Measurements from ENCODE around the gene ZC3H14. TPM values are rescaled to one million over a fixed set of nuclear protein-coding genes. Genes with fewer than 3 reads are reported as not detected.

Gene ZC3H14
- total and polyA plus RNA-seq, 5 donors from 2014 or later: 39.8 to 50.8 (median 44.8) TPM

DNA sequence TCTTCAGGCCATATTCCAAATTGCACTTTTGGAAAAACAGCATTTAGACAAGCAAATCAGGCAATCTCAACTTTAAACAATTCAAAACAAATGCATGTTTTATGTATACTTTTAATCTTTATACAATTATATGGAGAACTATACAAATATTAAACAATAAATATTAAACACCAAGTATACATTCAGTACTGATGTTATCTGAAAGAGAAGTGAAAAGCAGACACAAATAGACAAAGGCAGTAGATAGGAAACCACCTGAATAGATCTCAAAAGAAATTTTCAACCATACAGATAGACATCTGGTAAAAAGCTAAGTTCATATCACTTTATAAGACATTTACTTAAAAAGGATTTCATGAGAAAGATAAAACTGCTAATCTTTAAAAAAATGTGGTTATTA, 65.2 kb downstream of the ZC3H14 start:
- DNase-seq (no peak), ATAC-seq (ENCODE audit: low read depth in 2 of 2) (no peak)
- no peaks in the 10 kb centered on the region for H3K27me3 Mint-ChIP-seq
- no peaks in the 10 kb centered on the region for H3K27me3 ChIP-seq (ENCODE audit: control insufficient read depth, insufficient read depth, low read length)
- no peaks in the 10 kb centered on the region for H3K4me1 Mint-ChIP-seq
- H3K9me3 Mint-ChIP-seq: no peaks in the 10 kb centered on the region
- peaks cover 13% of the 10 kb centered on the region for H3K36me3 Mint-ChIP-seq
- H3K4me3 Mint-ChIP-seq: no peak overlapping the region
- H3K4me3 ChIP-seq (ENCODE audit: low read depth, low read length): no peak overlapping the region
- no peaks in the 10 kb centered on the region for H3K9me3 ChIP-seq (ENCODE audit: control insufficient read depth in 2 of 2, low read length in 2 of 2)
- H3K36me3 ChIP-seq (ENCODE audit: control insufficient read depth, insufficient read depth, low read length): no peaks in the 10 kb centered on the region
- H3K27ac ChIP-seq (ENCODE audit: insufficient read depth, low read length, poor library complexity, severe bottlenecking): no peak overlapping the region
- no peak overlapping the region for H3K27ac Mint-ChIP-seq
- H3K4me1 ChIP-seq (ENCODE audit: control insufficient read depth, insufficient read depth, low read length, poor library complexity, severe bottlenecking): no peaks in the 10 kb centered on the region

DNA sequence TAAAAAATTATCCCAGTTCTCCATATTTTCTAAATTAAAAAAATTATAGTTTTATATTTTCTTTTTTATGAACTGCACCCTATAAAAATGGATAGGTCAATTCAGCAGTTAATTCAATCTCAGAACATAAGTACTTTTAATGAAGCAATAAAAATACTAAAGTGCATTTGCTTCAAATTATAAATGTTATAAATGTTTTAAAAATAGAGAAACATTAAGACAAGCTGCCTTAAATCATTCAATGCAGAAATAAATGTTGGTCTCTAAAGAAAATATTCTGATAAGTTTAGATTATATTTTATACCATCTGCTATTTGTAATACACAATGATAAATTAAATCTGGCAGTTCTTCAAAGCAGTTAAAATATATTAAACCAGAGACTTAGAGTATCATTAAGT, 65.6 kb downstream of the ZC3H14 start:
- ATAC-seq (ENCODE audit: low read depth in 2 of 2) (no peak), DNase-seq (no peak)
- H3K27ac ChIP-seq (ENCODE audit: insufficient read depth, low read length, poor library complexity, severe bottlenecking): no peak overlapping the region
- H3K27me3 ChIP-seq (ENCODE audit: control insufficient read depth, insufficient read depth, low read length): no peaks in the 10 kb centered on the region
- Mint-ChIP-seq H3K36me3 (peaks cover 13% of the 10 kb centered on the region), H3K9me3 (no peaks in the 10 kb centered on the region), H3K4me1 (no peaks in the 10 kb centered on the region), H3K4me3 (no peak overlapping the region), H3K27ac (no peak overlapping the region), H3K27me3 (no peaks in the 10 kb centered on the region)
- no peaks in the 10 kb centered on the region for H3K4me1 ChIP-seq (ENCODE audit: control insufficient read depth, insufficient read depth, low read length, poor library complexity, severe bottlenecking)
- no peak overlapping the region for H3K4me3 ChIP-seq (ENCODE audit: low read depth, low read length)
- no peaks in the 10 kb centered on the region for H3K9me3 ChIP-seq (ENCODE audit: control insufficient read depth in 2 of 2, low read length in 2 of 2)
- H3K36me3 ChIP-seq (ENCODE audit: control insufficient read depth, insufficient read depth, low read length): no peaks in the 10 kb centered on the region

DNA sequence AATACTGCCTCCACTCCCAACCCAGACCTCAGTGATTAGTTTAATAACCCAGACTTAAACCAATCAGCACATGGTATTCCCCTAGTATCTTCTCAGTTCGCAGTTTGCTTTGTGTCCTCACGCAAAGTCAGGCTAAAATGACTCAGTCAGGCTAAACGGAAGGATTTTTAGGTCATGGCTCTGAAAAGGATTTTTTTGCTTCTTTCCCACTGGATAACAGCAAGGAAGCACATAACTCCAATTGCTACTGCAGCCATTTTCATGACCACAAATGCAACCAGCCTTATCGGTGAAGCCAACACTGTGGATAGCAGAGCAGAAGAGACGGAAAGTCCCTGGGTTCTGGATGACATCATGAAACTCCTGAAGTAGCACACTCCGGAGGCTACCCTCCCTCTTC, 67.7 kb downstream of the ZC3H14 start:
- ATAC-seq (ENCODE audit: low read depth in 2 of 2): no peak

DNA sequence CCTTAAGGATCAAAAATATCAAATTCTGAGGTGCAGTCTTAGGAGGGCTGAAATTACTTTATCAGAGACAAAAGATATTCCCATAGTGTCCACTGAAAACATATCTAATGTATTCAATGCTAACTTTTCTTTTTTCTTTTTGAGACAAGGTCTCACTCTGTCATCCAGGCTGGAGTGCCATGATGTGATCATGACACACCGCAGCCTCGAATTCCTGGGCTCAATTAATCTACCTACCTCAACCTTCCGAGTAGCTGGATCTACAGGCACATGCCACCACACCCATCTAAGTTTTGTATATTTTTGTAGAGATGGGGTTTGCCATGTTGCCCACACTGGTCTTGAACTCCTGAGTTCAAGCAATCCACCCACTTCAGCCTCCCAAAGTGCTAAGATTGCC, 68.3 kb downstream of the ZC3H14 start:
- Mint-ChIP-seq H3K4me1 (no peaks in the 10 kb centered on the region), H3K4me3 (no peak overlapping the region)
- ATAC-seq (ENCODE audit: low read depth in 2 of 2): no peak

More for the DNA sequence above, 67.7 kb downstream of the ZC3H14 start:
- no peaks in the 10 kb centered on the region for H3K27me3 ChIP-seq (ENCODE audit: control insufficient read depth, insufficient read depth, low read length)
- no peak for DNase-seq
- H3K27ac ChIP-seq (ENCODE audit: insufficient read depth, low read length, poor library complexity, severe bottlenecking): no peak overlapping the region
- no peaks in the 10 kb centered on the region for H3K9me3 ChIP-seq (ENCODE audit: control insufficient read depth in 2 of 2, low read length in 2 of 2)
- Mint-ChIP-seq H3K9me3 (no peaks in the 10 kb centered on the region), H3K27me3 (no peaks in the 10 kb centered on the region), H3K27ac (no peak overlapping the region), H3K36me3 (peaks cover 10% of the 10 kb centered on the region), H3K4me1 (no peaks in the 10 kb centered on the region), H3K4me3 (no peak overlapping the region)
- H3K4me3 ChIP-seq (ENCODE audit: low read depth, low read length): no peak overlapping the region
- no peaks in the 10 kb centered on the region for H3K36me3 ChIP-seq (ENCODE audit: control insufficient read depth, insufficient read depth, low read length)
- H3K4me1 ChIP-seq (ENCODE audit: control insufficient read depth, insufficient read depth, low read length, poor library complexity, severe bottlenecking): no peaks in the 10 kb centered on the region

DNA sequence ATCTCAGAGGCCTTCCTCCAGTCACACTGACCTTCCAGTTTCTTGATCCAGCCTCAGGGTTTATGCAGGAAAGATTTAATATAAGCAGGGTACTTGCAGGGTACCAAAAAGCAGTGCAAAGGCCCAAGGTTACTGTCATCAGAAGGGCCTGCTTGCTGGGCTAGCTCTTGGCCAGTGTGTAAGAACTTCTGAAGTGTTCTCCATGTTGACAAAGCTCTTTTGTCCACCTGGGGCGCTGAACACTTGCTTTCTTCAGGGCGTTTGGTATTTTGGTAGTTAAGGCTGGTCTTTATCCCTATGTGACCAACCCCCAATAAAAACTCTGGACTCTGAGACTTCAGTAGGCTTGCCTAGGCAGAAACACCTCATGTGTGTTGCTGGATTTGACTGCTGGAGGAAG, 69.7 kb downstream of the ZC3H14 start:
- H3K4me1 ChIP-seq (ENCODE audit: control insufficient read depth, insufficient read depth, low read length, poor library complexity, severe bottlenecking): no peaks in the 10 kb centered on the region
- ATAC-seq (ENCODE audit: low read depth in 2 of 2): no peak
- peaks cover 11% of the 10 kb centered on the region for H3K27me3 Mint-ChIP-seq
- no peaks in the 10 kb centered on the region for H3K9me3 ChIP-seq (ENCODE audit: control insufficient read depth in 2 of 2, low read length in 2 of 2)
- peaks cover 10% of the 10 kb centered on the region for H3K36me3 Mint-ChIP-seq
- H3K9me3 Mint-ChIP-seq: no peaks in the 10 kb centered on the region
- H3K27ac Mint-ChIP-seq: no peak overlapping the region
- no peaks in the 10 kb centered on the region for H3K27me3 ChIP-seq (ENCODE audit: control insufficient read depth, insufficient read depth, low read length)
- DNase-seq: no peak
- no peaks in the 10 kb centered on the region for H3K4me1 Mint-ChIP-seq
- H3K4me3 ChIP-seq (ENCODE audit: low read depth, low read length): no peak overlapping the region
- no peak overlapping the region for H3K4me3 Mint-ChIP-seq
- no peaks in the 10 kb centered on the region for H3K36me3 ChIP-seq (ENCODE audit: control insufficient read depth, insufficient read depth, low read length)
- H3K27ac ChIP-seq (ENCODE audit: insufficient read depth, low read length, poor library complexity, severe bottlenecking): no peak overlapping the region

More for the DNA sequence above, 68.3 kb downstream of the ZC3H14 start:
- Mint-ChIP-seq H3K27me3 (peaks cover 1% of the 10 kb centered on the region), H3K9me3 (no peaks in the 10 kb centered on the region), H3K27ac (no peak overlapping the region), H3K36me3 (peaks cover 10% of the 10 kb centered on the region)
- no peaks in the 10 kb centered on the region for H3K9me3 ChIP-seq (ENCODE audit: control insufficient read depth in 2 of 2, low read length in 2 of 2)
- H3K4me1 ChIP-seq (ENCODE audit: control insufficient read depth, insufficient read depth, low read length, poor library complexity, severe bottlenecking): no peaks in the 10 kb centered on the region
- H3K36me3 ChIP-seq (ENCODE audit: control insufficient read depth, insufficient read depth, low read length): no peaks in the 10 kb centered on the region
- H3K27me3 ChIP-seq (ENCODE audit: control insufficient read depth, insufficient read depth, low read length): no peaks in the 10 kb centered on the region
- H3K4me3 ChIP-seq (ENCODE audit: low read depth, low read length): no peak overlapping the region
- DNase-seq: no peak
- no peak overlapping the region for H3K27ac ChIP-seq (ENCODE audit: insufficient read depth, low read length, poor library complexity, severe bottlenecking)

DNA sequence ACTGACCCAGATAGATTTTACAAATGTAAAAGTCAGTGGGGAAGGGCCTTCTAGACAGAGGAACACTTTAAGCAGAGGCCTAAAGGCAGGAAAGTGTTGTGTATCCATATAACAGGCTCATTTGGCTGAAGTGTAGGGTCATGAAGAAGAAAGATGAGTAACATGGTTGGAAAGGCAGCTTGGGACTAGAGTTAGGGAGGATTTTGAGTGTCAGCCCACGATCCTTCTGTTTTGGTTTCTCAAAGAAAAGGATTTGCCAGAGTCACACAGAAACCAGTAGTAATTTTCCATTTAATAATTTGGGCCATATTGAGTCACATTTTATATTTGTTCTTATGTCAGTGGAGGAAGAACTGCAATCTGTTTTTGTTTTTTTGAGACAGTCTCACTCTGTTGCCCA, 76.4 kb downstream of the ZC3H14 start:
- no peak overlapping the region for H3K4me3 Mint-ChIP-seq
- peaks cover 11% of the 10 kb centered on the region for H3K27me3 Mint-ChIP-seq
- Histone ChIP-seq H3K36me3 (ENCODE audit: control insufficient read depth, insufficient read depth, low read length) (no peaks in the 10 kb centered on the region), H3K9me3 (ENCODE audit: control insufficient read depth in 2 of 2, low read length in 2 of 2) (no peaks in the 10 kb centered on the region), H3K4me1 (ENCODE audit: control insufficient read depth, insufficient read depth, low read length, poor library complexity, severe bottlenecking) (no peaks in the 10 kb centered on the region), H3K27ac (ENCODE audit: insufficient read depth, low read length, poor library complexity, severe bottlenecking) (no peak overlapping the region), H3K27me3 (ENCODE audit: control insufficient read depth, insufficient read depth, low read length) (no peaks in the 10 kb centered on the region), H3K4me3 (ENCODE audit: low read depth, low read length) (no peak overlapping the region)
- no peaks in the 10 kb centered on the region for H3K4me1 Mint-ChIP-seq
- H3K36me3 Mint-ChIP-seq: peaks cover 33% of the 10 kb centered on the region
- DNase-seq: no peak
- peaks cover 0 to 24% (median 7%) of the 10 kb centered on the region in 7 donors for H3K9me3 Mint-ChIP-seq
- H3K27ac Mint-ChIP-seq: no peak overlapping the region
- ATAC-seq (ENCODE audit: low read depth in 2 of 2): no peak

DNA sequence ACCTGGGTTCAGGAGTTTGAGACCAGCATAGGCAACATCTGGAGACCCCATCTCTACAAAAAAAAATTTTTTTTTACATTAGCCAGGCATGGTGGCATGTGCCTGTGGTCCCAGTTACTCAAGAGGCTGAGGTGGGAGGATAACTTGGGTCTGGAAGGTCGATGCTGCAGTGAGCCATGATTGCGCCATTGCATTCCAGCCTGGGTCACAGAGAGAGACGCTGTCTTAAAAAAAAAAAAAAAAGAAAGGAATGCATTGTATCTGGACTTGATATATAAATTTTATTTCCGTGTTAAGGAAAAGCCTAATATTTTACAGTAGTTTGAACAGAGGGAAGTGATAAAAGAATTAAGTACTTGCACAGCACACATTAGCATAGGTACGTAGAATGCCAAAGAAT, 97.2 kb downstream of the ZC3H14 start:
- Histone ChIP-seq H3K9me3 (ENCODE audit: control insufficient read depth in 2 of 2, low read length in 2 of 2) (no peaks in the 10 kb centered on the region), H3K27ac (ENCODE audit: insufficient read depth, low read length, poor library complexity, severe bottlenecking) (no peak overlapping the region), H3K27me3 (ENCODE audit: control insufficient read depth, insufficient read depth, low read length) (no peaks in the 10 kb centered on the region), H3K36me3 (ENCODE audit: control insufficient read depth, insufficient read depth, low read length) (no peaks in the 10 kb centered on the region), H3K4me3 (ENCODE audit: low read depth, low read length) (no peak overlapping the region), H3K4me1 (ENCODE audit: control insufficient read depth, insufficient read depth, low read length, poor library complexity, severe bottlenecking) (no peaks in the 10 kb centered on the region)
- DNase-seq: no peak
- Mint-ChIP-seq H3K9me3 (peaks cover 0 to 13% (median under 1%) of the 10 kb centered on the region in 7 donors), H3K4me1 (no peaks in the 10 kb centered on the region), H3K36me3 (peaks cover 17% of the 10 kb centered on the region), H3K27ac (no peak overlapping the region), H3K27me3 (no peaks in the 10 kb centered on the region), H3K4me3 (no peak overlapping the region)
- ATAC-seq (ENCODE audit: low read depth in 2 of 2): no peak

DNA sequence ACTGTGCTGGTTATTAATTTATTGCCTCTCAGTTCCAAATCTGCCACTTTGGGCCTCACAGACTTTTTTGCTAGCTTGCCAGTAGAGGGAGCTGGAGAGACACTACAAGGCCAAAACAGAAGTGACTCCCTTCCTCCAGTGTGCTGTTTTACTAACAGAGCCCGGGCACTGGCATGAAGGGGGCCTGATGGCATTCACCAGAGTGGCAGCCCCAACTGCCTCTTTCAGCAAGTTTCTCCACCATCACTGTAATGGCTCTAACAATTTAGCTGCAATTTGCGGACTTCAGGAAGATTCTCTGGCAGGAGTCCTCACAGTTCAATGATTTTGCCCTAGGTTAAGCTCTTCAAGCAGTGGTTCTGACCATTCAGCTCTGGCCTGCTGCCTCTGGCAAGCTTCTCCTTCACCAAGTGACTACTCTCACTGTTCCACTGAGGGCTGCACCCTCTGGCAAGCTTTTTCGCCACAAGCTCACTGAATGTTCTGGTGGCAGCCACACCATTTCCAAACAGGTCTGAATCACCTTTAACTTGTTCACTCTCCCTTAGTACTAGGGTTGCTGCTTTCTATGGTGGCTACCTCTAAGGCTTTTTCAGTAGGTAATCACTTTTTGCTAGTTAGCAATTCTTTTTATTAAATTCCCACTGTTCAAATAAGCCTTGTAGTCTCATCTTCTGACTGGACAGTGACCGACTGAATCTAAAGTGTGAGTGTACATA, 104.9 kb downstream of the ZC3H14 start:
- no peak overlapping the region for H3K27ac Mint-ChIP-seq

More for the DNA sequence above, 104.9 kb downstream of the ZC3H14 start:
- no peaks in the 10 kb centered on the region for H3K27me3 ChIP-seq (ENCODE audit: control insufficient read depth, insufficient read depth, low read length)
- no peak overlapping the region for H3K4me3 ChIP-seq (ENCODE audit: low read depth, low read length)
- H3K4me1 ChIP-seq (ENCODE audit: control insufficient read depth, insufficient read depth, low read length, poor library complexity, severe bottlenecking): no peaks in the 10 kb centered on the region
- ATAC-seq (ENCODE audit: low read depth in 2 of 2) (peak; percentile 57 to 58), DNase-seq (peak; percentile 19 to 77 (median 56))
- Mint-ChIP-seq H3K4me3 (no peak overlapping the region), H3K36me3 (peaks cover 7% of the 10 kb centered on the region), H3K4me1 (peaks cover 0 to 2% (median 0%) of the 10 kb centered on the region in 4 donors), H3K27me3 (no peaks in the 10 kb centered on the region), H3K9me3 (peaks cover 0 to 8% (median 5%) of the 10 kb centered on the region in 7 donors)
- no peak overlapping the region for H3K27ac ChIP-seq (ENCODE audit: insufficient read depth, low read length, poor library complexity, severe bottlenecking)
- no peaks in the 10 kb centered on the region for H3K9me3 ChIP-seq (ENCODE audit: control insufficient read depth in 2 of 2, low read length in 2 of 2)
- H3K36me3 ChIP-seq (ENCODE audit: control insufficient read depth, insufficient read depth, low read length): no peaks in the 10 kb centered on the region

Measured in CD4-positive, CD25-positive, alpha-beta regulatory T cell (primary cell).